HepG2 (cell line): Measurements from ENCODE around the gene SLC5A5. TPM values are rescaled to one million over a fixed set of nuclear protein-coding genes. Genes with fewer than 3 reads are reported as not detected.

Experiments used
- ATAC-seq: fragments of 200-7000 bp; cut with Tn5 transposase; 3 replicates; pipeline ENCODE4 v1.9.1; 2020; ENCODE audit warnings: mild to moderate bottlenecking, moderate library complexity
- BruUV-seq: library from RNA; stranded (reverse); fragments of 400-500 nt; replicated peaks from 2 replicates; lab custom pipeline; 2021; lab: Mats Ljungman, UMichigan
- CTCF ChIA-PET: fragments of 300-600 bp; formaldehyde crosslinking; extraction: SDS; loops from one replicate; lab custom pipeline; 2021; ENCODE audit warnings: low total read pairs, inconsistent platforms, low intra/inter-chr PET ratio; lab: Yijun Ruan, JAX
- POLR2A ChIA-PET: fragments of 350-600 bp; sonication (Branson Sonifier 250); formaldehyde crosslinking; loops from one replicate; lab custom pipeline; 2020; ENCODE audit warnings: antibody characterized with exemption, inconsistent platforms; lab: Yijun Ruan, JAX
- DNase-seq: peaks from one replicate; pipeline ENCODE4 v3.0.0-alpha.2; 2015; ENCODE audit warnings: low spot score
- FAIRE-seq: peaks from 3 replicates; lab custom pipeline; 2011; peaks lifted over from hg19 to GRCh38; lab: Jason Lieb, UNC
- H2AFZ ChIP-seq: one replicate; pipeline ENCODE4 v1.6.1; 2011; ENCODE audit warnings: low read length, inconsistent platforms
- H3K27ac ChIP-seq: fragments of 300-600 bp; 3 replicates; pipeline ENCODE4 v1.8.0; 2011; ENCODE audit warnings: mixed run types, mild to moderate bottlenecking, mixed read lengths, low read length, inconsistent platforms; ENCODE audit not compliant: insufficient read depth; ENCODE audit errors: extremely low read length
- H3K27me3 ChIP-seq, 2 experiments: fragments of 200-600 bp in 1 of 2; 2 replicates in 1 of 2; 3 replicates in 1 of 2; pipeline versions ENCODE4 v1.6.0 to v1.8.0; 2011; ENCODE audit warnings: low read length in 2 of 2, mild to moderate bottlenecking in 2 of 2, moderate library complexity in 2 of 2, inconsistent platforms in 1 of 2; ENCODE audit not compliant: insufficient read depth in 2 of 2, control insufficient read depth in 1 of 2
- H3K36me3 ChIP-seq, 2 experiments: fragments of 200-600 bp in 1 of 2; replicated peaks in 1 of 2; 2 replicates in 1 of 2; 3 replicates in 1 of 2; pipeline versions ENCODE4 v1.5.1 to v1.8.0; 2011; ENCODE audit warnings: low read length in 2 of 2, inconsistent platforms in 1 of 2; ENCODE audit not compliant: insufficient read depth in 2 of 2, control insufficient read depth in 1 of 2
- H3K4me1 ChIP-seq: 2 replicates; pipeline ENCODE4 v1.5.1; 2012; ENCODE audit warnings: low read length, inconsistent platforms; ENCODE audit not compliant: insufficient read depth
- H3K4me2 ChIP-seq: 2 replicates; pipeline ENCODE4 v1.6.0; 2011; ENCODE audit warnings: low read depth, low read length, inconsistent platforms
- H3K4me3 ChIP-seq, 3 experiments: fragments of 200-600 bp in 1 of 3; sonication (generic), shearing (Covaris generic) in 1 of 3; replicated peaks in 1 of 3; 2 replicates each; pipeline ENCODE4 v1.5.1; 2011 to 2016; ENCODE audit warnings: low read length in 3 of 3, inconsistent platforms in 2 of 3, low read depth in 2 of 3, mild to moderate bottlenecking in 2 of 3, control low read depth in 1 of 3, mixed read lengths in 1 of 3; ENCODE audit not compliant: insufficient read depth in 1 of 3
- H3K79me2 ChIP-seq: one replicate; pipeline ENCODE4 v1.6.1; 2011; ENCODE audit warnings: low read length, inconsistent platforms; ENCODE audit not compliant: insufficient read depth
- H3K9ac ChIP-seq: 2 replicates; pipeline ENCODE4 v1.6.0; 2011; ENCODE audit warnings: mild to moderate bottlenecking, low read depth, low read length, inconsistent platforms; ENCODE audit not compliant: insufficient read depth
- H3K9me3 ChIP-seq: 2 replicates; pipeline ENCODE4 v1.5.1; 2012; ENCODE audit warnings: mild to moderate bottlenecking, low read length
- H4K20me1 ChIP-seq: 2 replicates; pipeline ENCODE4 v1.6.0; 2011; ENCODE audit warnings: inconsistent platforms, mild to moderate bottlenecking, low read length, moderate library complexity; ENCODE audit not compliant: insufficient read depth
- ARNT ChIP-seq: fragments of 450-650 bp; IDR thresholded peaks from 2 replicates; pipeline ENCODE4 v1.6.1; 2017
- CBFB ChIP-seq: sonication (generic); formaldehyde crosslinking; IDR thresholded peaks from 2 replicates; pipeline ENCODE4 v1.4.0; 2020; ENCODE audit warnings: missing genetic modification reagents
- CC2D1A ChIP-seq: sonication (generic); formaldehyde crosslinking; IDR thresholded peaks from 2 replicates; pipeline ENCODE4 v1.8.1; 2023; ENCODE audit warnings: mild to moderate bottlenecking, missing genetic modification reagents
- CREB1 ChIP-seq, 2 experiments: fragments of 450-650 bp in 1 of 2; IDR thresholded peaks; 2 replicates each; pipeline ENCODE4 v1.6.1; 2016 to 2017; ENCODE audit warnings: control low read depth in 1 of 2, mild to moderate bottlenecking in 1 of 2, missing compliant biosample characterization in 1 of 2, missing genetic modification characterization in 1 of 2
- KLF11 ChIP-seq: IDR thresholded peaks from 2 replicates; pipeline ENCODE4 v1.6.1; 2016; ENCODE audit warnings: missing compliant biosample characterization
- KLF6 ChIP-seq: IDR thresholded peaks from 2 replicates; pipeline ENCODE4 v1.8.0; 2016; ENCODE audit warnings: missing biosample characterization, missing genetic modification reagents
- MAF1 ChIP-seq: sonication (generic); formaldehyde crosslinking; IDR thresholded peaks from 2 replicates; pipeline ENCODE4 v1.5.0; 2020; ENCODE audit warnings: missing genetic modification reagents, borderline replicate concordance
- RARA ChIP-seq: IDR thresholded peaks from 2 replicates; pipeline ENCODE4 v1.6.1; 2016; ENCODE audit warnings: missing genetic modification reagents, missing compliant biosample characterization
- RERE ChIP-seq: IDR thresholded peaks from 2 replicates; pipeline ENCODE4 v1.6.1; 2016; ENCODE audit warnings: low read depth, missing genetic modification reagents, missing compliant biosample characterization
- RFXAP ChIP-seq: sonication (generic); formaldehyde crosslinking; IDR thresholded peaks from 2 replicates; pipeline ENCODE4 v1.4.0; 2020; ENCODE audit warnings: missing genetic modification reagents, borderline replicate concordance
- ZNF260 ChIP-seq: sonication (generic); formaldehyde crosslinking; IDR thresholded peaks from 2 replicates; pipeline ENCODE4 v1.4.0; 2020; ENCODE audit warnings: missing genetic modification reagents, low read depth, mild to moderate bottlenecking, borderline replicate concordance
- ZNF562 ChIP-seq: sonication (generic); formaldehyde crosslinking; IDR thresholded peaks from 2 replicates; pipeline ENCODE4 v1.8.0; 2022; ENCODE audit warnings: missing genetic modification reagents, borderline replicate concordance
- ZNF850 ChIP-seq: sonication (generic); formaldehyde crosslinking; conservative IDR thresholded peaks from 2 replicates; pipeline ENCODE4 v1.9.0; 2021; ENCODE audit warnings: mild to moderate bottlenecking, missing genetic modification reagents
- ZNF883 ChIP-seq: sonication (generic); formaldehyde crosslinking; IDR thresholded peaks from 2 replicates; pipeline ENCODE4 v1.5.1; 2020; ENCODE audit warnings: mild to moderate bottlenecking, missing genetic modification reagents; ENCODE audit errors: not compliant biosample characterization
- WGBS: methylation state at CpG from one replicate; pipeline ENCODE4 v1.1.6; 2017; ENCODE audit warnings: low lambda C conversion rate; 5-methylcytosine and 5-hydroxymethylcytosine counted together
- in situ Hi-C: cut with HindIII; loops from 2 replicates; pipeline ENCODE4 v1.10.0; 2017; ENCODE audit warnings: low pct_unique_long_range_greater_than_20kb; ENCODE audit not compliant: extremely low pct_ligation_motif_present
- intact Hi-C: fragments of 100-400 bp; cut with micrococcal nuclease; formaldehyde crosslinking; loops from one replicate; pipeline ENCODE4 v1.10.0; 2022; ENCODE audit not compliant: unreplicated experiment
- polyA plus RNA-seq, 8 experiments: library from polyadenylated mRNA; depleted of rRNA in 3 of 8; stranded (reverse) in 7 of 8; unstranded in 1 of 8; fragments of >200 nt; fragmentation: Illumina TruSeq in 4 of 8; extraction: Trizol in 4 of 8; gene quantifications; 2 replicates each; pipeline versions ENCODE4 v1.2.1 to v1.2.3, GENCODE V29; 2011 to 2016; ENCODE audit warnings: low read depth in 4 of 8, missing spikeins in 1 of 8, mixed read lengths in 1 of 8; ENCODE audit not compliant: insufficient read depth in 1 of 8
- total RNA-seq, 5 experiments: library from RNA; depleted of rRNA; stranded (reverse); fragments of >200 nt; fragmentation: Illumina TruSeq; extraction: Trizol; gene quantifications; 2 replicates each; pipeline ENCODE4 v1.2.3, GENCODE V29; 2016; ENCODE audit warnings: low read depth in 1 of 5
- TF ChIP-seq, protein P1 (sequence below): sonication (generic); formaldehyde crosslinking; IDR thresholded peaks from 2 replicates; pipeline ENCODE4 v1.4.0; 2020; ENCODE audit warnings: mild to moderate bottlenecking, missing genetic modification reagents
- TF ChIP-seq, protein P2 (sequence below): sonication (generic); formaldehyde crosslinking; IDR thresholded peaks from 2 replicates; pipeline ENCODE4 v1.4.0; 2020; ENCODE audit warnings: missing genetic modification reagents

Gene SLC5A5
- total and polyA plus RNA-seq, 2 of the 13 experiments (the other 11 are each of a cell fraction or from before 2014, with no cell fraction given) = not detected

DNA sequence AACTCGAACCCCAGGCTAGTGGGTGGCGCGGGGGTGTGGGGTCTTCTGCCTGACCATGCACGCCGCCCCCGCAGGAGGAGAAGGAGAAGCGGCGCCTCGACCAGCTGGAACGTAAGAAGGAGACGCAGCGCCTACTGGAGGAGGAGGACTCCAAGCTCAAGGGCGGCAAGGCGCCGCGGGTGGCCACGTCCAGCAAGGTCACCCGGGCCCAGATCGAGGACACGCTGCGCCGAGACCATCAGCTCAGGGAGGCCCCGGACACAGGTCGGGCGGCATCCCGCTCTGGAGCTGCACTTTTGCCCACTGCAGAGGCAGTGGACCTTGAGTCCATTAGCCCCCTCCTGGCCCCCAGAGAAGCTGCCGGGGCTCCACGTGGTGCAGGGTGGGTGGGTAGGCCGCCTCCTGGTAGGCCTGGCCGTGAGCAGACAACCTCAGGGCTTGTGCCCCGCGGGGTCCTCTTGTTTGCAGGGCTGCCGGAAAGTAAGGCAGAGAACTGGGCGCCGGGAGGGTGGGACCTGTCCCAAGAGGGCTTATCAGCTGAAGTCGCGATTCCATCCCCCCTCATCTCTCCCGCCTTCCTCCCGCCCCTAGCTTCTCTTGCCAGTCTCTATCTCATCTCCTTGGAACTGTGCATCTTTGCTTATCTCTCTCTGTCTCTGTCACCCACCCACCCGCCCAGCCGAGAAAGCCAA, 71.0 kb downstream of the SLC5A5 start:
- ChIA-PET CTCF (no interaction called here), POLR2A (no interaction called here)
- in situ Hi-C loops = loop anchor here (25.0 kb wide), 1 partner anchor 120 kb away; no protein-coding TSS in a partner anchor
- peaks cover 0 to 3% of the 10 kb centered on the region in 2 experiments; a peak in 1 of 5 replicates for H3K36me3 ChIP-seq
- FAIRE-seq (no peak), DNase-seq (no peak), ATAC-seq (no peak)
- H3K27me3 ChIP-seq = no peaks in the 10 kb centered on the region; a peak in 1 of 5 replicates
- H3K9me3 ChIP-seq = no peaks in the 10 kb centered on the region
- no peak overlapping the region for H3K27ac ChIP-seq
- no peak overlapping the region for H2AFZ ChIP-seq
- H3K4me2 ChIP-seq = no peak overlapping the region
- intact Hi-C loops = no loop called here
- H3K9ac ChIP-seq = no peak overlapping the region
- TF ChIP-seq, protein P1, sequence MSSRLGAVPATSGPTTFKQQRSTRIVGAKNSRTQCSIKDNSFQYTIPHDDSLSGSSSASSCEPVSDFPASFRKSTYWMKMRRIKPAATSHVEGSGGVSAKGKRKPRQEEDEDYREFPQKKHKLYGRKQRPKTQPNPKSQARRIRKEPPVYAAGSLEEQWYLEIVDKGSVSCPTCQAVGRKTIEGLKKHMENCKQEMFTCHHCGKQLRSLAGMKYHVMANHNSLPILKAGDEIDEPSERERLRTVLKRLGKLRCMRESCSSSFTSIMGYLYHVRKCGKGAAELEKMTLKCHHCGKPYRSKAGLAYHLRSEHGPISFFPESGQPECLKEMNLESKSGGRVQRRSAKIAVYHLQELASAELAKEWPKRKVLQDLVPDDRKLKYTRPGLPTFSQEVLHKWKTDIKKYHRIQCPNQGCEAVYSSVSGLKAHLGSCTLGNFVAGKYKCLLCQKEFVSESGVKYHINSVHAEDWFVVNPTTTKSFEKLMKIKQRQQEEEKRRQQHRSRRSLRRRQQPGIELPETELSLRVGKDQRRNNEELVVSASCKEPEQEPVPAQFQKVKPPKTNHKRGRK (CRISPR knock-in tag) = no peak
- no peak for TF ChIP-seq CBFB (CRISPR knock-in tag)
- no peak for TF ChIP-seq KLF6 (CRISPR knock-in tag)
- TF ChIP-seq CC2D1A (CRISPR knock-in tag) = no peak
- TF ChIP-seq MAF1 = no peak
- no peak for TF ChIP-seq ZNF260 (CRISPR knock-in tag)
- TF ChIP-seq KLF11 (CRISPR knock-in tag) = no peak
- no peak for TF ChIP-seq CREB1 (IDR thresholded peaks at IDR 0.05)
- TF ChIP-seq CREB1 (CRISPR knock-in tag; IDR thresholded peaks at IDR 0.05) = no peak
- no peak for TF ChIP-seq RFXAP (CRISPR knock-in tag)
- TF ChIP-seq ZNF850 (CRISPR knock-in tag) = no peak
- no peak for TF ChIP-seq RERE (CRISPR knock-in tag)
- TF ChIP-seq, protein P2, sequence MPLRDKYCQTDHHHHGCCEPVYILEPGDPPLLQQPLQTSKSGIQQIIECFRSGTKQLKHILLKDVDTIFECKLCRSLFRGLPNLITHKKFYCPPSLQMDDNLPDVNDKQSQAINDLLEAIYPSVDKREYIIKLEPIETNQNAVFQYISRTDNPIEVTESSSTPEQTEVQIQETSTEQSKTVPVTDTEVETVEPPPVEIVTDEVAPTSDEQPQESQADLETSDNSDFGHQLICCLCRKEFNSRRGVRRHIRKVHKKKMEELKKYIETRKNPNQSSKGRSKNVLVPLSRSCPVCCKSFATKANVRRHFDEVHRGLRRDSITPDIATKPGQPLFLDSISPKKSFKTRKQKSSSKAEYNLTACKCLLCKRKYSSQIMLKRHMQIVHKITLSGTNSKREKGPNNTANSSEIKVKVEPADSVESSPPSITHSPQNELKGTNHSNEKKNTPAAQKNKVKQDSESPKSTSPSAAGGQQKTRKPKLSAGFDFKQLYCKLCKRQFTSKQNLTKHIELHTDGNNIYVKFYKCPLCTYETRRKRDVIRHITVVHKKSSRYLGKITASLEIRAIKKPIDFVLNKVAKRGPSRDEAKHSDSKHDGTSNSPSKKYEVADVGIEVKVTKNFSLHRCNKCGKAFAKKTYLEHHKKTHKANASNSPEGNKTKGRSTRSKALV (CRISPR knock-in tag) = no peak
- TF ChIP-seq ARNT = no peak
- TF ChIP-seq RARA (CRISPR knock-in tag) = no peak
- no peak for TF ChIP-seq ZNF562 (CRISPR knock-in tag)
- TF ChIP-seq ZNF883 (CRISPR knock-in tag) = no peak
- BruUV-seq = no TSS peak
- no peaks in the 10 kb centered on the region for H3K79me2 ChIP-seq
- 97% methylated on average over 24 of the region's 41 CpGs for WGBS
- H4K20me1 ChIP-seq = no peaks in the 10 kb centered on the region
- peaks cover 7% of the 10 kb centered on the region for H3K4me1 ChIP-seq
- H3K4me3 ChIP-seq = no peak overlapping the region
